ENCODE data around the gene ALKBH2. TPM values are rescaled to one million over a fixed set of nuclear protein-coding genes. Genes with fewer than 3 reads are reported as not detected.
A peak's percentile ranks its signal among the peaks of the same experiment; 100 is the strongest.

The ALKBH2 gene
- total RNA-seq, 1 donor from 2014 or later: 31.4 TPM

GRCh38 chr12:109084425-109084824 lies 8.8 kb downstream of the ALKBH2 start:
- peak; percentile 27 for DNase-seq (ENCODE audit: extremely low spot score, unreplicated experiment)
- no peaks in the 10 kb centered on the region for H3K9me3 Mint-ChIP-seq
- no peaks in the 10 kb centered on the region for H3K27me3 Mint-ChIP-seq
- H3K36me3 Mint-ChIP-seq: peaks cover 12% of the 10 kb centered on the region
- no peak for TF ChIP-seq CTCF (conservative IDR thresholded peaks at IDR 0.05)
- no peaks in the 10 kb centered on the region for H3K4me1 Mint-ChIP-seq (ENCODE audit: unreplicated experiment)
- H3K27ac Mint-ChIP-seq: no peak overlapping the region
- H3K4me3 Mint-ChIP-seq: no peak overlapping the region

- Mint-ChIP-seq H3K4me3 (no peak overlapping the region), H3K27ac (no peak overlapping the region), H3K4me1 (ENCODE audit: unreplicated experiment) (no peaks in the 10 kb centered on the region), H3K27me3 (no peaks in the 10 kb centered on the region), H3K36me3 (peaks cover 14% of the 10 kb centered on the region), H3K9me3 (no peaks in the 10 kb centered on the region)
- peak; percentile 49 for DNase-seq (ENCODE audit: extremely low spot score, unreplicated experiment)
- TF ChIP-seq CTCF (conservative IDR thresholded peaks at IDR 0.05): no peak
Observed at GRCh38 chr12:109082751-109083150, 10.5 kb downstream of the ALKBH2 start.

- Mint-ChIP-seq H3K9me3 (no peaks in the 10 kb centered on the region), H3K36me3 (peaks cover 41% of the 10 kb centered on the region), H3K4me3 (no peak overlapping the region), H3K4me1 (ENCODE audit: unreplicated experiment) (peaks cover 3% of the 10 kb centered on the region), H3K27me3 (no peaks in the 10 kb centered on the region), H3K27ac (no peak overlapping the region)
- no peak for TF ChIP-seq CTCF (conservative IDR thresholded peaks at IDR 0.05)
- DNase-seq (ENCODE audit: extremely low spot score, unreplicated experiment): no peak
Observed at GRCh38 chr12:109074866-109075265, 18.4 kb downstream of the ALKBH2 start.

- Mint-ChIP-seq H3K4me1 (ENCODE audit: unreplicated experiment) (peaks cover 11% of the 10 kb centered on the region), H3K27me3 (no peaks in the 10 kb centered on the region), H3K27ac (peak overlapping the region; percentile 95), H3K9me3 (no peaks in the 10 kb centered on the region), H3K4me3 (peak overlapping the region; percentile 63), H3K36me3 (peaks cover 32% of the 10 kb centered on the region)
- no peak for TF ChIP-seq CTCF (conservative IDR thresholded peaks at IDR 0.05)
- DNase-seq (ENCODE audit: extremely low spot score, unreplicated experiment): peak; percentile 39
Observed at GRCh38 chr12:109069307-109070271, 23.7 kb downstream of the ALKBH2 start.

GRCh38 chr12:109065853-109066193 lies 27.4 kb downstream of the ALKBH2 start:
- H3K4me3 Mint-ChIP-seq: no peak overlapping the region
- peak overlapping the region; percentile 43 for H3K27ac Mint-ChIP-seq
- peaks cover 26% of the 10 kb centered on the region for H3K36me3 Mint-ChIP-seq
- TF ChIP-seq CTCF (conservative IDR thresholded peaks at IDR 0.05): no peak
- no peaks in the 10 kb centered on the region for H3K9me3 Mint-ChIP-seq
- no peaks in the 10 kb centered on the region for H3K27me3 Mint-ChIP-seq
- peaks cover 11% of the 10 kb centered on the region for H3K4me1 Mint-ChIP-seq (ENCODE audit: unreplicated experiment)
- DNase-seq (ENCODE audit: extremely low spot score, unreplicated experiment): peak; percentile 29
